Nucleus accumbens (tissue), 56 donors: ENCODE measurements around the gene IKZF2.

ENCODE experiments used
- DNase-seq, 56 donors: peaks; one replicate each; lab custom pipeline; 2025; lab: John Stamatoyannopoulos, UW

IKZF2 gene

GRCh38 chr2:212968284-212969081 is 182.9 kb downstream of the IKZF2 start:
- DNase-seq = no peak

GRCh38 chr2:212966884-212967283 is 184.5 kb downstream of the IKZF2 start:
- no peak for DNase-seq

DNA sequence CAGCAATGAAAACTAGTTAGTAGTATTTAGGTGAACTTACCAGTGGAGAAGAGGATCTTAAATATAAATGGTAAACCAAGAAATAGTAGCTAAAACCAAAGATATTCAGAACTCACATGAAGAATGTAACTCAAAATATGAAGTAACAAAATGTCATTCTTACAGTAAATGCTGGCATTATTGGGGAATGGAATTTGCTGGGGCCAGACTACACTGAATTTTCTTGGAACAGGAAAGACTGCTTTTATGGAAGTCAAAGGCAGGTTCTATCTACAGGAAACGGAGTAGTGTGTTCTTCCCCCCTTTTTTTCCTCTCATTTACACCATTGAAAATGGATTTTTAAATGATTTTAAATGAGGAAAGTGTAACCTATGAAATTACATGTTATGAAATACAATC is 188.7 kb downstream of the IKZF2 start:
- DNase-seq = no peak

- no peak for DNase-seq
These were observed 190.2 kb downstream of the IKZF2 start for GRCh38 chr2:212961255-212961654.

GRCh38 chr2:212960336-212960735 is 191.1 kb downstream of the IKZF2 start:
- no peak for DNase-seq

- no peak for DNase-seq
These were observed 191.8 kb downstream of the IKZF2 start for GRCh38 chr2:212959471-212960117.

- DNase-seq = no peak
These were observed 192.6 kb downstream of the IKZF2 start for GRCh38 chr2:212958757-212959295.

GRCh38 chr2:212958133-212958532 is 193.3 kb downstream of the IKZF2 start:
- DNase-seq = no peak

DNA sequence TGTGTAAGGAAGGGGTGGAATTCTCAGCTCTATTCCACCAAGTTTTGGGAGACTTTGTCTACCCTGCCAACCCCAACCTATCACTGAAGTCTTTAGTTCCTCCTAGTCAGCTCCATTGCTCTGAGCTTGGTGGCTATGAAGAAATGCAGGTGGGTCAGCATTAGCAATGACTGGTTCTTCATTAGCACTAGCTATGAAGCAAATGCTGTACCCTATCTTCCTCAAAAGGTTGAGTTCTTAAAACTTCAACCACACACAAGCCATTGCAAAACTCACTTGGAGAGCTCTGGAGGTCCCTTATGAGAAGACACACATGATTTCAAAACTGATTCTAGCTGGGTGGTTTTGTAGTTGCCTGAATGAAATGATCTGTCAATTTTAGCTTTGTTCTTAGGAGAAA is 193.8 kb downstream of the IKZF2 start:
- no peak for DNase-seq

GRCh38 chr2:212956665-212957607 is 194.5 kb downstream of the IKZF2 start:
- no peak for DNase-seq

DNA sequence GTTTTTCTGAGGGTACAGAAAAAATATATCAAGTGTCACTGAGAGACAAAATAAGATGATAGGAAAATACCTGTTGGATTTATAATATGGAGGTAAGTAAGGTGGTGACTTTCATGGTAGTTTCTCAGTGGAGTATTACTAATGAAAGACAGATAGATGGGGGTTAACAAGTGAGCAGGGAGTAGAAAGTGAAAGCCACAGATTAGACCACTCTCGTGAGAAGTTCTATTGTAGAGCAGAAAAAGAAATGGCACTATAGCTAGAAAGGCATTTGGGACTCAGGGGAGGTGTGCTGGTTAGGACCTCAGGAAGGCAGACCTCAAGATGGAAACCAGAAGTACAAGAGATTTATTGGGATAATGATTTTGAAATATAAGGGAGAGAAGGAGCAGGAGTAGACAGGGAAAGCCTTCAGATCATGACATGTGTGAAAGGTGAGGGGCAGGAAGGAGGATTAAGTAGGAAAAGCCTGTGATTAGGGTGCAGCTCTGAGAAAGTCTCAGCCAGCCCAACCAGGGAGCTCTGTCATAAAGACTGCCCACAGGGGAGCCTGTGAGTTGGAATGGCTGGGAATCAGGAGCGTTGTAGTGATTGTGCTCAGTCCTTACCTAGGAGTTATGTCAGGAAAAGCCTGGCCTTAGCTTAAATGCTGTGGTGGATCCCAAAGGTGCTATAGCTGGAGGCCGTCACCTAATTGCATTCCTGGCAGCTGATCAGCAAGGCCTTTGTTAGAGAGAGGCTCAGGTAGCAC is 198.1 kb downstream of the IKZF2 start:
- no peak for DNase-seq

DNA sequence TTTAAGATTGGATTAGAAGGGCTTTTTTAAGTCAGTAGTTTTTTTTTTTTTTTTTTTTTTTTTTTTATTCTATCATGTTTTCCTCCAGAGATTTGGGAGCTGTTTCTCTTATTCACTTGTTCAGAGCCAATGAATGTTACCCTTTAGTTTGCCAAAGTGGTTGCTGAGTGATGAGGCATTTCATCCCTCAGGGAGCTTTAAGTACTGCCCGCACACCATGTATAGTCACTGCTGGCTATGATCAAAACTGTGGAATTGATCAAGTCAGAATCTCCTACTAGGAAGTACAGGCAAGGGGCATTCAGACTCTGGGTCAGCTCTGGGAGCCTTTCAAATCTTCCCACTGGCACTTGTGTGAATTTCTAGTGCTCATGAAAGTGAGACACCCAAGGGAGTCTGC is 201.6 kb downstream of the IKZF2 start:
- no peak for DNase-seq
